NCI-H2227 (cell line): ENCODE measurements around the gene RNF220.

Experiments used
- DNase-seq: peaks from one replicate; lab custom pipeline; 2025; ENCODE audit not compliant: unreplicated experiment; lab: John Stamatoyannopoulos, UW

The RNF220 gene

DNA sequence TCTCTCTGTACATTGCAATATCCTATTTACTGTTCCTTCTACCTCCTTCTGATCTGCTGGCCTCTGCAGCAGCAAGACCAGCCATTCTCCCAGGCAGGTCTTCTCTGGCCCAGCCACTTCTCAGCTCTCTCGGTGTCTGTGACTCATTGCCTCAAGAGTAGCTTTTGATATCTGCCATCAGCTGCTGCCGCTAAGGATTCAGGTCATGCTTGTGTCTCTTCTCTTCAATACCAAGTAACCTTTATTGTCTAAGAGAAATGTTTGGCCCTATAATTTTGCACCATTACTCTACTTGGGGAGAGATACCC is 167.5 kb downstream of the RNF220 start:
- DNase-seq: no peak

- no peak for DNase-seq
These were observed 170.3 kb downstream of the RNF220 start for GRCh38 chr1:44575396-44575795.

GRCh38 chr1:44576456-44577150 is 171.5 kb downstream of the RNF220 start:
- no peak for DNase-seq

DNA sequence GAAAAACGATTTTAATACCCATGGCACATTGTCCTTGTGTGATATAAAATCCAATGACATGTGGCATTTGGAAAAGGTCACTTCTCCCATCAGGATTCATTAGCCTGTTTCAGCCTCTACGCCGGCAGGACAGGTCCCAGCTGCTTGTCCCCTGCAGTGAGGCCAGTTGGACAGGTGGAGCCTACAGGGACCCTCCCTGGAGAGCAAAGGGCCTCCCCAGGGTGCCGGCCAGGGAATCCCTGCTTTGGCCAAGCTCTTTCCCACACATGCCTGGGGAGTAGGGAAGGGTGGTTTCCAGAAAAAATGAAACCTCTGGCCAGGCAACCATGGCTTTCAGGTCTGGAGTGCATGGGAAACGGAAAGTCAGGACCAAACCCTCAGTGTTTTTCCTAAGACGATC is 176.2 kb downstream of the RNF220 start:
- DNase-seq: no peak

GRCh38 chr1:44584167-44584566 is 179.1 kb downstream of the RNF220 start:
- DNase-seq: no peak

DNA sequence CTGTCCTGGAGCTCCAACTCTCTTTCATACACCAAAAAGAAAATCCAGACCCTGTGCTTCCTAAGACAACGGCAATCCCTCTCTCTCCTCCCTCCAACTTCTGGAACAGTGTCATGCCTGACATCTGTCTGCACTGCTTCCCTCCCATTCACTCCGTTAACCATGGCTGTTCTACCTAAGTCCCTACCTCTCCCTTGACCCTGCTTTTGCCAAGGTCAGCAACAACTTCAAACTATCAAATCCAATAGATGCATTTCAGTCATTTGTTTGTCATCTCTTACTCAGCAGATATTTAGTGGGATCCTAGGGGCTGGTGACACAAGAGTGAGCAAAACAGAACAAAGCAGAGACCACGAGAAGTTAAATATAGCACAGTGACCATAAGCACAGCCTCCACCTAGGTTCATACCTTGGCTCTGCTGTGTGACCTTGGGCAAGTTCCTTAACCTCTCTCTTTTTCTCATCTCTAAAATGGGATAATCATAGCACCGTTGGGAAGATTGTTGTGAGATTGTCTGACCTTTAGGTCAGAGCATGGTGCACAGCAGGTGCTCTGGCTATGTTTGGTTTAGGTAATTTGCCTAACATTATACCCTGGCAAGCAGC is 180.4 kb downstream of the RNF220 start:
- DNase-seq: no peak

- DNase-seq: no peak
These were observed 182.9 kb downstream of the RNF220 start for GRCh38 chr1:44587796-44588460.

DNA sequence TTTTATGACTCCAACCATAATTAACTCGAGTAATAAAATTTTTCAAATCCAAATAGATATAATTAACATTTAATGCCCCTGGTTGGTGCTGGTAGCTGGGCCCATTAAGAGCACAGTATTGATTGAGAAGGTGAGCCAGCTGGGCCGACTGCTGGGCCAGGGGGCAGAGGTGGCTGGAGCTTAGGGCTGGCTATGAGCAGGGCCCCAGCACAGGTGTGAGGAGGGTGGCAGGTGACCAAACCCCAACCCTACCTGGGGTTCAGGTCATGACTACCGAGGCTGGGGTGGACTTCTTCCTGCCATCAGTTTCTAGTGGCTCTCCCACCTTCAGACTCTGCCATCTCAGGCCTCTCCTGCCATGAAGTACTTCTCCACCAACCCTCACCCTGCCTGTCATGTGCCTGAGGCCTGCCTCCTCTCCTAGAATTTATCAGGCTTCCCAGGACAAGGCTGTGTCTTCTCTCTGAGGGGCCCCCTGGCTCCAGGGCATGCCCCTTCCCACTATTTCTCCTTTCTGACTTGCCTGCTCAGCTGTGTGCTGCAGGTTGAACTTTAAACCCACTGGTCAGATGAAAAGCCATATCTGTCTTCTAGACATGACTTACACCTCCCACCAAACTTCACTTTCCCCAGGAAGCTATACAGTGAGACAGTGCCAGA is 183.6 kb downstream of the RNF220 start:
- DNase-seq: no peak

DNA sequence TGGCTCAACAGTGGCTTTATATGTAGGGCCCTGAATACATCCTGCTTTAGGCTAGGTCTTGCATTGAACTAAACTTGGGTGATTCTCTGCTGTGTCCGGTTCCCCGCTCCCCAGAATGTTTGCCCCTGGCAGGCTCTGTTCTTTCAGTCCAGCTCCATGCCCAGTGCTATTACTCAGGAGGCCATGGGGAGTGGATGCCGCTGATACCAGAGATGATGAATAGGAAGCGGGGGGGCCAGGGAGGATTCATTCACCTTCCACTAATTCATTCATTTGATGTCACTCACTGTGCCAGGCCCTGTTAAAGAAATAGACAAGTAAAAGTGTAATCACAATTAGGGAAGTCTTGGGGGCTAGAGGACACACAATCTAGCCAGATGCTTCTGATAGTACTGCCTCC is 185.4 kb downstream of the RNF220 start:
- no peak for DNase-seq

DNA sequence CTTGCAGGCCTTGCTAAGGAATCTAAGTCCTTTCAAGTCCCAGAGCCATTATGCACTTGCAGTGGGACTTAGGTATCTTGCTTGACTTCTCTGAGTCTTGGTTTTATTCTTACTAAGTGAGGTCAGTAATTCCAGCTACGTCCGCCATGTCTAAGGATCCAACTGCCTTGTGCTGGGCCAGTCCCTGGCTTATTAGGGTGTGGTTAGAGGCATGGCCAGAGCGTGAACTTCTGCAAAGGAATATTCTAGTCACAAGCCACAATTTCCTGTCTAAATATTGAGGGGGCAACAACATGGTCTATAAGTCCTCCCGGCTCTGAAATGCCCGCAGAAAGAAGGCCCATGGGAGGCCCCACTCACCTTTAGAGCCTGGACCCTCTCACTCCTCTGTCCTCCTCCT is 186.3 kb downstream of the RNF220 start:
- no peak for DNase-seq

DNA sequence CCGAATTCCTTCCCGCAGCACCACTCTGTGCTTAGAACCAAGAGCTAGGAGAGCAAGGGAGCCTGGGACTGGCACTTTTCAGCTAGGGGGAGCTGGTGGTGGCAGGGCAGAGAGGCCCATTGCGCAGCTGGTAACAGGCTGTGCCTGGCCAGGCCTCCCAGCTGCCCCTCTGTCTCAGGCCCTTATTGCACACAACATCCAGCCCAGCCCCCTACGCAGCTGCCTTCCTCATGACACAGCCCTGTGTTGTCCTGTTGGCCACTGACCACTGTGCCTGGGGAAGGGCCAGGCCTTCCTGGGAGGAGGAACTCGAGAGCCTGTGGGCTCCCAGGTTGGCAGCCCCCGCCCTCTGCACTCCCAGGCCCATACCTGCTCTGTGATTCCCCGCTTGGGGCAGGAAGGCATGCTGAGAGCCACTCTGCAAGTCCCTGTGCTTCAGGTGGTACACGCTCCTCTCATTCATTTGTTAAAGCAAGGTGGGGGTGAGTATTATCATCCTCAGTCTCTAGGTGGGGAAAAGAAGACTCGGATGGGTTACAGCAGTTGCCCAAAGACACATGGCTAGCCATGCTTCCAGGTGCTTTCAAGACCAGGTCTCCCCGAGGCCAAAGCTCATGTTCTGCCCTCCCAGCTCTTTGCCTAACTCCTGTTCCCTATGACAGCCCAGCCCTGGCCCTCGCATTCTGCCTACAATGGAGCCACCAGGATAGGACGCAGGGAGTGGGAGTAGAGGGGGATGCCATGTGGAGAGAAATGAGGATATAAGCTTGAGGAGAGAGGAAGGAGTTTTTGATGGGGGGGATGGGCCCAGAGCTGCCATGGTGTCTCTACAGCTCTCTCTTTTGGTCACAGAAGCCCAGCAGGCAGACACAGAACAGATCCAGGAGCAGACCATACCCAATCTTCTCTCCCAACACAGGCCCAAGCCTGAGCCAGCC is 187.4 kb downstream of the RNF220 start:
- no peak for DNase-seq

DNA sequence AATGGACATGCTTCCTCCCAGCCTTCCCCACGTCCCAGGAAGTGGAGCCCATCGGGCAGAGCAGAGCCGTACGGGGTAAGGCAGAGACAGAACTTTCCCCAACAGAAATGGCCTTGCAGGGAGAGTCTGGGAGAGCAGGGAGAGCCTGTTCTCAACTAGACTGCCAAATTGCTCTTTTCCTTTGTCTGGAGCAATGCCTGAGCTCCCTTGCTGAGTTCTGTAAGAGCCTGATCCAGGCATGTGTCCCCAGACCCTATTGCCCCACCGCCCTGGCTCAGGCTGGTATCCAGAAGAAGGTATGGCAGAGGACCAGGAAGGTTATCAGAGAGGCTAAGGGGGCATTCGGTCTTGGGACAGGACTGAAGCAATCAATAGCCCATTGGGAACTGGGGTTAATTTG is 189.3 kb downstream of the RNF220 start:
- DNase-seq: no peak

DNA sequence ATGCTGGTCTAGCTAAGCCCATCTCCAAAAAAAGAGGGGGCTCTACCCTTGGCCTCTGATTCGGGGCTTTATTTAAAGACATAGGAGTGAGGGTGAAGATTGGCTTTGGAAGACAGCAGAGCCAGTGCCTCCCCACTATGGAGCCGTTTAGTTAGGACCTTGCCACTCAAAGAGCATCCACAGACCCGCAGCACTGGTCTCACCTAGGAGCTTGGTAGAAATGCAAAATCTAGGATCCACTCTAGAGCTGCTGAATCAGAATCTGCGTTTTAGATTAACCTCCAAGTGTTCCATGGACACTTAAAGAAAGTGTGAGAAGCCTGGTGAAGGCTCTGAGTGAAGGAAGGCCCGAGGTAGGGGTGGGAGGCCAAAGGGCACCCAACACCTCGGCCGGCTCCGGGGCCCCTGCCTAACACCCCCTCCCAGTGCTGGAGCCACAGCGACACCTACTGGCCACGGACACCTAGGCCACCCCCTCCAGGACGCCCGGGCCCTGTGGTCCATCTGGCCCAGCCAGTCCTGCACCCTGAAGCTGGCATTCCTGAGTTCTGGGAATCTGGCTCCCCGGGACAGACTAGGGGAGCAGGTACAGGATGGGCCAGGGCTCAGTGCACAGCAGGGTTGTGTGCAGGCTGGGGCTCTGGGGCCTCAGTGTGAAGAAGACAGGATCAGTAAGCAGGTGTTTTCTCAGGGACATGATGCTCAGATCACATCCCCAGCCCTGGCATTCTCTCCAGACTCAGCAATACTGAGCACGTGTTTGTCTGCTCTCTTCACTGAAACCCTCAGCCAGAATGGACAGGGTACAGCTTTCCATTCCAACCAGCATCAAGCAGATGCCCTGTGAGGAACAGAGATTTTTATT is 190.0 kb downstream of the RNF220 start:
- peak; percentile 79 for DNase-seq

GRCh38 chr1:44596511-44596910 is 191.5 kb downstream of the RNF220 start:
- no peak for DNase-seq

- no peak for DNase-seq
These were observed 193.1 kb downstream of the RNF220 start for GRCh38 chr1:44598167-44598566.

DNA sequence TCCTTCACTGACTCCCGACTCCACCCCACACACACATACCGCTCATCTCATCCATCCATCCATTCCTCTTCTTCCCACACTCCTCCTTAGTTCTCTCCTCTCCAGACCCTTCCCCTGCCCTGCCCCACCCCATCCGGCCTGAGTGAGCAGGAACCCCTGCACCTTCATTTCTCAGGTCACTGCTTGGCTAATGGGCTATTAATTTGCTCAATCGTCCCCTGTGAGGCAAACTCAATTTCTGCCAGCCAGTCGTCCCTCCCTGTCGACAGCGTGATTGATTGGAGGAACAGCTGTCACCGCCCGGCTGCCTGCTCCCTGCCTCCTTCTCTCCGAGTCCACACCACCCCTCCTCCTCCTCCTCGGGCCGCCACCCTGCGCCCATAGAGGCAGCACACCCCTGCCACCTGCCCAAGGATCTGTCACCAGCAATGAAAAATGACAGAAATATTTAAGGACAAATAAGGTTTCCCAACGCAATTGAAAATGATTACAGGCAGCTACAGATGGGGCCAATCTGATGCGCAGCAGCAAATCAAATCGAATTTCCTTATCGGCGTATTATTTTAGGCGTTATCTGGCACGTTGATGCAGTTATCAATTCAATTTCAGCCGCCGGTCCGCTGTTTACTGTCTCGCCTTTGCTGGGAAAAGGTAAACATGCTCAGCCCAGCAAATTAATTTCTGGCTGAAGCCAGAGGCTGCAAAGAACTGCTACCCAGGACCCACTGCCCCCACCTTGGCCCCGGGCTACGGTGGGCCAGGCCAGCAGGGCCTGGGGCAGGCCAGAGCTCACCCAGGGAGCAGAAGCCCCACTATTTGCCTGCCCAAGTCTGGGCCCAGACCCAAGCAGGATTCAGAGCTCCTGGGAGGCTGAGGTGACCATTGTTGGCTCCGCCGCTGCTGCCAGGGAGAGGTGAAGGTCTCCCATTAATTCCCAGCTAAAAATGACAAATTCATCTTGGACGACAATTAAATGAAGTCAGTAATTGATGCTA is 197.9 kb downstream of the RNF220 start:
- peak; percentile 52 for DNase-seq

DNA sequence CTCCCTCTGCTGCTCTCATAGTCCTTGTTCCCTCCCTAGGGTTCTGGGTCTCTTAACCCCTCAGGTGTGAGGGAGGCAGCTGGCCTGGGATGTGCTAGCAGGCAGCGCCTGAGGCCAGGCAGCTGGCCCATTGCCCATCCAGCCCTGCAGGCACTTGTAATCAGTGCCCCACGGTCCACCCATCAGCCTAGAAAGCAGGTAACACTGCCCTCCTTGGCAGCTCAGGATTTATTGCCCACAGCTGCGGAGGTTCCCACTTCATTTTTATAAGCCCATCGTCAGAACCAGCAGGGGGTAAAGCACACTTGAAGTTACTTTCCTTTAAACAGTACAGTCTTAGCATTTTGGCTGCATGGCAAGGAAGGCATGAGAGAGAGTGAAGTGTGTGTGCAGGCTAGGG is 198.7 kb downstream of the RNF220 start:
- DNase-seq: peak; percentile 74

DNA sequence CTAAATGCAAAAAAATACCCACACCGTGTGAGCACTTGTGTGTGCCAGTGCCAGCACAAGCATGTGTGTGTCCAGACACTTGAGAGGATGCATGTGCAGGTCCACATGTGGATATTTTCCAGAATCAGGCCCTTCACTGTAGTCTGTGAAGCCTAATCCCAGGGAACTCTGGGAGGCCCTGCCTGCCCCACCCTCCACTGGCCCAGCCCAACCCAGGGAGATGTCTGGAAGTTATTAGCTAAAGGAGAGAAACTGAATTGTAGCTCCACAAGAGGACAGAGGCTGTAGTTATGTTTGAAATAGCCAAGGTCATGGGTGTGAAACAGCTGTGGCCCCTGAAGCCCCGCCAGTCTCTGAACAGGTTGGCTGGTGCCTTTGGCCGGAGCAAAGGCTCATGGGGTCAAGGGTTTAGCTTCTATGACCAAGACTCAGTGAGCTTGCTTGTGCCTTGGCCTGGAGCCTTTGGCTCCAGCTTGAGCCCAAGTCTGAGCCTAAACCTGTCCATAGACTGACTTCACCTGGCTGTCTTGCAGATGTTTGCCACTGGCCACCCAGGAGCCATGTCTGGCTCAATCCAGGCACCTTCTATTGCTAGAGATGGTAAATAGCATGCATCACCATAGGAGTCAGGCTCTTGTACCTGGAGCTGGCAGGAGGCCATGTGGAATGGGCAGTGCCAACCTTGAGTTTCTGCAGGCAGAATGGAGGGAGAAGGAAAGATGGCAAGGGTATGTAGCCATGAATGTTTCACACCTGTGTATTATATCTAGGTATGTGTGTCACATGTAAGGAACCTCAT is 199.3 kb downstream of the RNF220 start:
- peak; percentile 43 for DNase-seq
